Neural crest cell (in vitro differentiated cells): ENCODE measurements around the gene NDC1. TPM values are rescaled to one million over a fixed set of nuclear protein-coding genes. Genes with fewer than 3 reads are reported as not detected.

Experiments used
- DNase-seq: peaks from one replicate; pipeline ENCODE4 v3.0.0; 2021; ENCODE audit warnings: low read depth, mixed read lengths, low spot score
- H3K27ac Mint-ChIP-seq: one replicate; pipeline ENCODE4 v1.8.0; 2021; ENCODE audit warnings: mild to moderate bottlenecking, mixed read lengths; ENCODE audit not compliant: unreplicated experiment
- H3K27me3 Mint-ChIP-seq: 2 replicates; pipeline ENCODE4 v1.8.0; 2021; ENCODE audit warnings: low read depth, mild to moderate bottlenecking, mixed read lengths
- H3K36me3 Mint-ChIP-seq: 2 replicates; pipeline ENCODE4 v1.8.0; 2021; ENCODE audit warnings: low read depth, mild to moderate bottlenecking, mixed read lengths
- H3K4me1 Mint-ChIP-seq: 2 replicates; pipeline ENCODE4 v1.8.0; 2021; ENCODE audit warnings: mixed read lengths
- H3K4me3 Mint-ChIP-seq: one replicate; pipeline ENCODE4 v1.8.0; 2021; ENCODE audit warnings: mild to moderate bottlenecking, mixed read lengths
- H3K9me3 Mint-ChIP-seq: 2 replicates; pipeline ENCODE4 v1.8.0; 2021; ENCODE audit warnings: mixed read lengths
- total RNA-seq: library from RNA; stranded (reverse); gene quantifications from 2 replicates; pipeline ENCODE4 v1.2.1, GENCODE V29; 2021
- TF ChIP-seq, protein P1 (sequence below): fragments of 200-600 bp; sonication (generic); conservative IDR thresholded peaks from 2 replicates; pipeline ENCODE4 v1.5.0; 2021; ENCODE audit warnings: antibody characterized with exemption, mild to moderate bottlenecking

Gene NDC1
- total RNA-seq, 1 donor from 2014 or later, result 47.3 TPM

DNA sequence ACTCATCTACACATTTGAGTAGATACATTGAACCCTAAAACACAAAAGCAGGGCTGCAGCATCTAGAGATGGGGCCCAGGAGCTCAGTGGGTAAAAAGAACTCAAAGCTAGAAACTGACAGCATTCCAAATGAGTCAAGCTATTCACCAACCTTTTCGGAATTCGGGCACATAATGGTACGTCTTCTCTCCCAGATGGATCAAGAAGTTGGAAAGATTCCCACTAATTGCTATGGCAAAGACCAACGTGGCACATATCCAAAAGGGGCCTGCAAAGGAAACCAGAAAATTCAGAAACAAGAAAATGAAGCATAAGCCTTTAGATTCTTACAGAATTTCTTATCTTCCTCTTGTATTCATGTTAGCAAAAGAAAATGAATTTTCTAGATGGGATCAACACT, 33.1 kb upstream of the NDC1 start:
- peaks cover 3% of the 10 kb centered on the region for H3K4me1 Mint-ChIP-seq
- no peak overlapping the region for H3K4me3 Mint-ChIP-seq
- no peak overlapping the region for H3K27ac Mint-ChIP-seq
- H3K9me3 Mint-ChIP-seq, result no peaks in the 10 kb centered on the region
- H3K27me3 Mint-ChIP-seq, result no peaks in the 10 kb centered on the region
- TF ChIP-seq, protein P1, sequence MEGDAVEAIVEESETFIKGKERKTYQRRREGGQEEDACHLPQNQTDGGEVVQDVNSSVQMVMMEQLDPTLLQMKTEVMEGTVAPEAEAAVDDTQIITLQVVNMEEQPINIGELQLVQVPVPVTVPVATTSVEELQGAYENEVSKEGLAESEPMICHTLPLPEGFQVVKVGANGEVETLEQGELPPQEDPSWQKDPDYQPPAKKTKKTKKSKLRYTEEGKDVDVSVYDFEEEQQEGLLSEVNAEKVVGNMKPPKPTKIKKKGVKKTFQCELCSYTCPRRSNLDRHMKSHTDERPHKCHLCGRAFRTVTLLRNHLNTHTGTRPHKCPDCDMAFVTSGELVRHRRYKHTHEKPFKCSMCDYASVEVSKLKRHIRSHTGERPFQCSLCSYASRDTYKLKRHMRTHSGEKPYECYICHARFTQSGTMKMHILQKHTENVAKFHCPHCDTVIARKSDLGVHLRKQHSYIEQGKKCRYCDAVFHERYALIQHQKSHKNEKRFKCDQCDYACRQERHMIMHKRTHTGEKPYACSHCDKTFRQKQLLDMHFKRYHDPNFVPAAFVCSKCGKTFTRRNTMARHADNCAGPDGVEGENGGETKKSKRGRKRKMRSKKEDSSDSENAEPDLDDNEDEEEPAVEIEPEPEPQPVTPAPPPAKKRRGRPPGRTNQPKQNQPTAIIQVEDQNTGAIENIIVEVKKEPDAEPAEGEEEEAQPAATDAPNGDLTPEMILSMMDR, result no peak
- H3K36me3 Mint-ChIP-seq, result peaks cover 5% of the 10 kb centered on the region
- DNase-seq, result no peak

DNA sequence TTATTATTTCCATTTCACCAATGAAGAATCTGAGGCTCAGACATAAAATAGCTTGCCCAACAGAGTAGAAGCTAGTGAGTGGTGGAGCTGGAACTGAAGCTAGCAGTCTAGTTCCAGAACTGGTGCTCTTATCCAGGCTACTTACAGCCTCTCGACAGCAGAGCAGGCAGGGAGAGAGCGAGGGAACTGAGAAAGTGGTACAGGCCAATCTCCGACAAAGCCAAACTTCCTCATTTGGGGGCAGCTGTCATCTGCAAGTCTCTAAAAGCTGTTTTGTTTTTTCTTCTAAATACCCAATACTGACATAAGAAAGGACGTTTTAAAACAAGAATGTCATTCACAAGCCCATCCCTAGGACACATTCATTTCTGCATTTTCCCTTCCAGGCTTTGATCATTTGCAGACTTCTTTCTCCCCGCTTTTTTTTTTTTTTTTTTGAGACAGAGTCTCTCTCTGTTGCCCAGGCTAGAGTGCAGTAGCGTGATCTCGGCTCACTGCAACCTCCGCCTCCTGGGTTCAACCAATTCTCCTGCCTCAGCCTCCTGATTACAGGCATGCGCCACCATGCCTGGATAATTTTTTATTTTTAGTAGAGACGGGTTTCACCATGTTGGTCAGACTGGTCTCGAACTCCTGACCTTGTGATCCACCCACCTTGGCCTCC, 31.5 kb upstream of the NDC1 start:
- TF ChIP-seq, protein P1, result no peak
- no peaks in the 10 kb centered on the region for H3K27me3 Mint-ChIP-seq
- H3K4me1 Mint-ChIP-seq, result peaks cover 3% of the 10 kb centered on the region
- peaks cover 5% of the 10 kb centered on the region for H3K36me3 Mint-ChIP-seq
- DNase-seq, result no peak
- no peaks in the 10 kb centered on the region for H3K9me3 Mint-ChIP-seq
- H3K27ac Mint-ChIP-seq, result no peak overlapping the region
- H3K4me3 Mint-ChIP-seq, result no peak overlapping the region

DNA sequence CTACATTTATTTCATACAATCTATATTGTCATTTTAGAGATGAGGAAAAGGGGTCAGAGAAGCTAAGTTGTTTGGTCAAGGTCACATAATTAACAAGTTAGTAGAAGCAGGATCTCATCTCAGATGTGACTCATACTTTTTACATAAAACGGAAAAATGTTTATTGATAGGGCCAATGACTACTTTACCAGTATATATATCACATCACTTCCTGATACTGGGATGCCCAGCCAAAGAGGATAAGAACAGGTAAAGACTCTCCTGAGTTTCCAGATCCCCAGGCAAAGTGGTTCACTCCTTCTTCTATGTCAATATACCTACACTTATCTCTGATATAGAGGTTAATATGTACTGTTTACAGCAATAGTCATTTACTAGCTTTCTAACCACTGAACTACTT, 30.5 kb upstream of the NDC1 start:
- peaks cover 5% of the 10 kb centered on the region for H3K36me3 Mint-ChIP-seq
- H3K9me3 Mint-ChIP-seq, result no peaks in the 10 kb centered on the region
- TF ChIP-seq, protein P1, result no peak
- no peak overlapping the region for H3K27ac Mint-ChIP-seq
- H3K4me1 Mint-ChIP-seq, result peaks cover 3% of the 10 kb centered on the region
- DNase-seq, result no peak
- no peak overlapping the region for H3K4me3 Mint-ChIP-seq
- no peaks in the 10 kb centered on the region for H3K27me3 Mint-ChIP-seq

DNA sequence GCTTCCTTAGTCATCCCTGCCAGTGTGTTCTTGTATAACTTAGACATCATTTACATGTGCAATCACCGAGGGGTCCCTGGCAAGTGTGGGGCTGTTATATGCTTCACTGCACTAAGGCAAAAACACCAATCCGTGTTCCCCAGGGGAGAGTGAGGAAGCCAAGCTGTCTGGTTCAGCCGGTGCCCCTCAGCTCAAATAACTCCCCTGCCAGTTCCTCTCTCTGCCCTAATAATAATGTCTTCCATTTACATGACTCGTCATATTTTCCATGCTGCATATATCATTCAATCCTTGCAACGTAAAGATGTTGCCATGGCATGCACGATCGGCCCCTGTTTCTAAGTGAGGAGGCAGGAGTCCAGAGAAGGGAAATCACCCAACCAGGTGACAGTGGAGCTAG, 24.4 kb upstream of the NDC1 start:
- Mint-ChIP-seq H3K27me3 (no peaks in the 10 kb centered on the region), H3K4me1 (no peaks in the 10 kb centered on the region), H3K27ac (peak overlapping the region; percentile 22), H3K9me3 (no peaks in the 10 kb centered on the region), H3K4me3 (no peak overlapping the region), H3K36me3 (peaks cover 5% of the 10 kb centered on the region)
- no peak for DNase-seq
- TF ChIP-seq, protein P1, result no peak

DNA sequence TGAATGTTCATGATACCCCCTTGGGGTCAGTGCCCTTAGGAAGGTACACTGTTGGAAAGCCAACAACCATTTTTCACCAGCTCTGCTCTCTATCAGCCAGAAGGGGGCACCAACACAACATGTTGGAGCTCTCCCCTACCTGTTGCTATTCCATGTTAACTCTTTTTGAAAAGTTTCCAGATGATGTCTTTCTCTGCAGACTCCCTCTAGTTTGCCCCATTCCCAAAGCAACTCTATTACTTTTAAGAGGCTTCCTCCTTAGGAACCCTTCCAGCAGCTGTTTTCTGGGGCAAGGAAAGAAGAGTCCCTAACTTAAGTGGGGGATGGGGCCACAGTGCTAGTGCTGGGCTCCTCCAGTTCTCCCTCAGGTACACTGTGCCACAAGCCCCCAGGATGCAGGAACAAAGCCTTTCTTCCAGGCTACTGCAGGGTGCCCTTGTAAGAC, 22.9 kb upstream of the NDC1 start:
- H3K9me3 Mint-ChIP-seq, result no peaks in the 10 kb centered on the region
- no peaks in the 10 kb centered on the region for H3K4me1 Mint-ChIP-seq
- H3K36me3 Mint-ChIP-seq, result no peaks in the 10 kb centered on the region
- no peak overlapping the region for H3K27ac Mint-ChIP-seq
- TF ChIP-seq, protein P1, result peak; percentile 87
- no peak overlapping the region for H3K4me3 Mint-ChIP-seq
- no peaks in the 10 kb centered on the region for H3K27me3 Mint-ChIP-seq
- DNase-seq, result peak; percentile 46
